Esophagus muscularis mucosa (tissue), 4 donors: Measurements from ENCODE around the gene IFIT3. TPM values are rescaled to one million over a fixed set of nuclear protein-coding genes. Genes with fewer than 3 reads are reported as not detected.
"Not testable (repeated sequence)": the region's sequence is repeated elsewhere in the genome, so short reads cannot be mapped to it uniquely, and the experiment has no call there.

Experiments
- DNase-seq: peaks from one replicate; pipeline ENCODE4 v3.0.0-alpha.2; 2017; ENCODE audit errors: extremely low spot score
- H3K27ac ChIP-seq, 4 donors: fragments of 200-600 bp; sonication (generic); replicated peaks in 1 of 4; 1 replicate in 3 of 4; 2 replicates in 1 of 4; pipeline ENCODE4 v1.5.1; 2016 to 2019; ENCODE audit warnings: mild to moderate bottlenecking in 1 of 4
- H3K27me3 ChIP-seq, 4 donors: fragments of 200-600 bp; sonication (generic); one replicate each; pipeline versions ENCODE4 v1.5.1 to v1.6.0; 2016 to 2019
- H3K36me3 ChIP-seq, 4 donors: fragments of 200-600 bp; sonication (generic); one replicate each; pipeline ENCODE4 v1.5.1; 2016 to 2019
- H3K4me1 ChIP-seq, 4 donors: fragments of 200-600 bp; sonication (generic); one replicate each; pipeline ENCODE4 v1.5.1; 2016 to 2019
- H3K4me3 ChIP-seq, 4 donors: fragments of 200-600 bp; sonication (generic); 1 replicate in 2 of 4; 2 replicates in 2 of 4; pipeline ENCODE4 v1.5.1; 2016 to 2019; ENCODE audit warnings: mild to moderate bottlenecking in 4 of 4, moderate library complexity in 1 of 4
- H3K9me3 ChIP-seq, 4 donors: fragments of 200-600 bp; sonication (generic); 1 replicate in 3 of 4; 2 replicates in 1 of 4; pipeline ENCODE4 v1.5.1; 2016 to 2019
- CTCF ChIP-seq, 3 experiments: fragments of 200-600 bp in 2 of 3; fragments of 450-650 bp in 1 of 3; sonication (generic) in 2 of 3; IDR thresholded peaks; one replicate each; pipeline ENCODE4 v1.5.1; 2017 to 2019; ENCODE audit warnings: antibody characterized with exemption in 3 of 3, mild to moderate bottlenecking in 2 of 3, moderate library complexity in 1 of 3
- EP300 ChIP-seq: sonication (generic); formaldehyde crosslinking; IDR thresholded peaks from one replicate; pipeline ENCODE4 v1.6.1; 2017; ENCODE audit warnings: antibody characterized with exemption
- POLR2A ChIP-seq: fragments of 450-650 bp; IDR thresholded peaks from one replicate; pipeline ENCODE4 v1.6.1; 2017; ENCODE audit warnings: antibody characterized with exemption, moderate library complexity, mild to moderate bottlenecking, low read depth
- POLR2AphosphoS5 ChIP-seq, 2 donors: sonication (generic); formaldehyde crosslinking; IDR thresholded peaks; one replicate each; pipeline ENCODE4 v1.6.1; 2017; ENCODE audit warnings: antibody characterized with exemption in 2 of 2
- WGBS: methylation state at CpG from one replicate; pipeline ENCODE4 v1.1.5; 2018; 5-methylcytosine and 5-hydroxymethylcytosine counted together
- intact Hi-C: fragments of 100-400 bp; cut with DNase I; formaldehyde crosslinking; loops from one replicate; pipeline ENCODE4 v1.15.1; 2023
- total RNA-seq, 4 donors: library from RNA; depleted of rRNA; stranded (reverse); fragments of >200 nt; gene quantifications; one replicate each; pipeline versions ENCODE4 v1.1.0 to v1.2.1, GENCODE V29; 2016

The IFIT3 gene
- total RNA-seq, 4 donors from 2014 or later = 7.8 to 9.8 (median 8.8) TPM

- DNase-seq = no peak
- Histone ChIP-seq H3K27me3 (no peaks in the 10 kb centered on the region), H3K27ac (peak overlapping the region in 3 of 4 donors; percentile 75 to 83 (median 81)), H3K36me3 (no peaks in the 10 kb centered on the region), H3K4me1 (peaks cover 56 to 70% (median 65%) of the 10 kb centered on the region in 4 donors), H3K4me3 (peak overlapping the region; percentile 50 to 56 (median 55)), H3K9me3 (no peaks in the 10 kb centered on the region)
- 72% methylated on average over 2 of the region's 2 CpGs for WGBS
- intact Hi-C loops = no loop called here
- TF ChIP-seq CTCF (IDR thresholded peaks at IDR 0.05) = no peak
- no peak for TF ChIP-seq EP300
- TF ChIP-seq POLR2A = no peak
- TF ChIP-seq POLR2AphosphoS5 (IDR thresholded peaks at IDR 0.05) = no peak
These were observed 1.4 kb downstream of the IFIT3 start for GRCh38 chr10:89329151-89329550.

- H3K4me3 ChIP-seq, H3K36me3 ChIP-seq, intact Hi-C loops, H3K27me3 ChIP-seq, DNase-seq, H3K9me3 ChIP-seq: not testable (repeated sequence)
- WGBS = 69% methylated on average over 3 of the region's 3 CpGs
- H3K27ac ChIP-seq = peak overlapping the region in 3 of 4 donors; percentile 36 to 83 (median 75)
- peaks cover 64 to 76% (median 67%) of the 10 kb centered on the region in 4 donors for H3K4me1 ChIP-seq
These were observed 2.2 kb downstream of the IFIT3 start for GRCh38 chr10:89330014-89330413.

DNA sequence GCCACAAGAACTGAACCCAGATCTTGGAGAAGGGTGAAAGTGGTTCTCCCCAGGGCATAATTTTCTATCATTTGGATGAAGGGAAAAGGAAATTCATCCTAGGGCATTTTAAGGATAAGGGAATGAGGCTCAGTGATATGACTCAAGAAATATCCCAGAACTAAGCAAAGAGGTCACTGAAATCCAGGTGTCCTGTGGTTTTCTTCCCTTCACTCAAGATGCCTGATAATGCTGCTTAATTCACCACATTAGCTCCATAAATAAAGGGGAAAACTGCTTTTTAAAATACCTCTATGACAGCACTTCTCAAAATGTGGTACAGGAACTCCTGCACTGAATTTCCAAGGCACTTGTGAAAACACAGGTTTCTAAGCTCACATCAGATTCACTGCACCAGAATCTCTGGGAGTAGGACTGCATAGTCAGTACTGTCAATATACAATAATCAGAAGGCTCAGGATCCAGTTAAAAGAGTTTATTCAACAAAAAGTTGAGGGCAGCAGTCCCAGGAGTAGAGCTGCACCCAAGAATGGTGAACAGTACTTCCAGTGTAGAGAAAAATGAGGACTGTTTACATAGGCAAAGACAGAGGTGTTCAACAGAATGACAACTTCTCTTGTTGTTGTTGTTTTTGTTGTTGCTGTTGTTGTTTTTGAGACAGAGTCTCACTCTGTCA, 2.9 kb downstream of the IFIT3 start:
- intact Hi-C loops = no loop called here
- TF ChIP-seq CTCF (IDR thresholded peaks at IDR 0.05) (no peak), POLR2A (no peak), POLR2AphosphoS5 (IDR thresholded peaks at IDR 0.05) (no peak), EP300 (no peak)
- no peak for DNase-seq
- H3K36me3 ChIP-seq = no peaks in the 10 kb centered on the region
- peak overlapping the region; percentile 36 to 83 (median 70) for H3K27ac ChIP-seq
- no peaks in the 10 kb centered on the region for H3K27me3 ChIP-seq
- no peaks in the 10 kb centered on the region for H3K9me3 ChIP-seq
- peaks cover 66 to 79% (median 73%) of the 10 kb centered on the region in 4 donors for H3K4me1 ChIP-seq
- no peak overlapping the region for H3K4me3 ChIP-seq

DNA sequence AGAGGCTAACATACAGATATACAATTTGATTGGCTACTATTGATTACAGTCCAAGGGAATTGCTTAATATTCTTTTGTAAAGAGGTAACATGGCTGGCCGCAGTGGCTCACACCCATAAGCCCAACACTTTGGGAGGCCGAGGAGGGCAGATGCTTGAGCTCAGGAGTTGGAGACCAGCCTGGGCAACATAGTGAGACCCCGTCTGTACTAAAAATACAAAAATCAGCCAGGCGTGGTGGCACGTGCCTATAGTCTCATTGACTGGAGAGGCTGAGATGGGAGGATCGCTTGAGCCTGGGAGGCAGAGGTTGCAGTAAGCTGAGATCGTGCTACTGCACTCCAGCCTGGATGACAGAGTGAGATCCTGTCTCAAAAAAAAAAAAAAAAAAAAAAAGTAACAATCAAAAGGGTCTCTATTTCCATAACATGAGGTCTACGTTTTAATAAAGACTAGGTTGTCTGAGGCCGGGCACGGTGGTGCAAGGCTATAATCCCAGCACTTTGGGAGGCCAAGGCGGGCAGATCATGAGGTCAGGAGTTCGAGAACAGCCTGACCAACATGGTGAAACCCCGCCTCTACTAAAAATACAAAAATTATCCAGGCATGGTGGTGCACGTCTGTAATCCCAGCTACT, 3.8 kb downstream of the IFIT3 start:
- H3K4me1 ChIP-seq = peaks cover 66 to 79% (median 76%) of the 10 kb centered on the region in 4 donors
- DNase-seq, intact Hi-C loops, H3K27me3 ChIP-seq, H3K36me3 ChIP-seq, H3K9me3 ChIP-seq: not testable (repeated sequence)
- H3K4me3 ChIP-seq = peak overlapping the region; percentile 39 to 53 (median 44)
- peak overlapping the region; percentile 63 to 83 (median 70) for H3K27ac ChIP-seq
- WGBS = 82% methylated on average over 14 of the region's 14 CpGs

DNA sequence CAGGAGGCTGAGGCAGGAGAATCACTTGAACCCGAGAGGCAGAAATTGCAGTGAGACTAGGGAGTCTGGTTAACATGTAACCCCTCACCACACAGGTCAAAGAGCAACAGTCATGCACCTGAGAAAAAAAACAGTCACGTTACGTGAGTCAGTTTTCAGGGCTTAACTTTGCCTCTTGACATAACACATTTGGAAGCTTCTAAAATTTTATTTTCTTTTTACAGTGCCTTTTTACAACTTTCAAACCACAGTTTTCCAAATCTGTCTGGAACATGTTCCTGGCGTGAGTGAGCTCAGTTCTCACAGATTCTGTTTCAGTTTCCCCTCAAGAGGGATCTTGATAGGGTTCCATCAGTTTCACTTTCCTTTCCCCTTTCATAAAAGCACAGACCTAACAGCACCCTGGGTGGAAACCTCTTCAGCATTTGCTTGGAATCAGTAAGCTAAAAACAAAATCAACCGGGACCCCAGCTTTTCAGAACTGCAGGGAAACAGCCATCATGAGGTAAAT, 4.4 kb downstream of the IFIT3 start:
- peak overlapping the region; percentile 39 to 53 (median 44) for H3K4me3 ChIP-seq
- peaks cover 63 to 78% (median 70%) of the 10 kb centered on the region in 4 donors for H3K4me1 ChIP-seq
- DNase-seq = no peak
- no peaks in the 10 kb centered on the region for H3K9me3 ChIP-seq
- peak; percentile 16 to 41 for TF ChIP-seq POLR2AphosphoS5 (IDR thresholded peaks at IDR 0.05)
- no peak for TF ChIP-seq CTCF (IDR thresholded peaks at IDR 0.05)
- no peak for TF ChIP-seq EP300
- 18% methylated on average over 5 of the region's 5 CpGs for WGBS
- H3K27ac ChIP-seq = peak overlapping the region; percentile 63 to 83 (median 70)
- intact Hi-C loops = no loop called here
- no peaks in the 10 kb centered on the region for H3K36me3 ChIP-seq
- no peaks in the 10 kb centered on the region for H3K27me3 ChIP-seq
